Cardiac septum (tissue), 1 donor: ENCODE data around the gene SEMA4F. TPM values are rescaled to one million over a fixed set of nuclear protein-coding genes. Genes with fewer than 3 reads are reported as not detected.

Experiments
- DNase-seq: peaks from one replicate; pipeline ENCODE4 v3.0.0-alpha.2; 2020; ENCODE audit warnings: low spot score
- intact Hi-C: fragments of 100-400 bp; cut with DNase I; formaldehyde crosslinking; loops from one replicate; pipeline ENCODE4 v1.14.0; 2022
- total RNA-seq: library from RNA; stranded (reverse); fragmentation: NEBNext Ultra II Directional; extraction: Animal tissue kit (Norgen Biotek cat#: 25700); gene quantifications from one replicate; pipeline ENCODE4 v1.2.1, GENCODE V29; 2021
- donor health status: DM: no; HTN: no; CAD: no.

The SEMA4F gene
- total RNA-seq, 1 donor from 2014 or later, result 3.0 TPM

GRCh38 chr2:74658516-74658915, 4.5 kb downstream of the SEMA4F start:
- no peak for DNase-seq
- intact Hi-C loops, result loop anchor here (10.0 kb wide), 1 partner anchor 134 kb away; the partner anchor contains the start of genes AUP1, DQX1 and HTRA2

GRCh38 chr2:74659462-74659861, 5.4 kb downstream of the SEMA4F start:
- DNase-seq, result no peak
- intact Hi-C loops, result loop anchor here (10.0 kb wide), 1 partner anchor 135 kb away; the partner anchor contains the start of genes AUP1, DQX1 and HTRA2

GRCh38 chr2:74668087-74668486, 14.0 kb downstream of the SEMA4F start:
- no peak for DNase-seq
- intact Hi-C loops, result no loop called here

GRCh38 chr2:74670263-74670662, 16.2 kb downstream of the SEMA4F start:
- DNase-seq, result no peak
- intact Hi-C loops, result no loop called here

- intact Hi-C loops, result no loop called here
- DNase-seq, result no peak
These were observed 17.4 kb downstream of the SEMA4F start for GRCh38 chr2:74671479-74671878.

GRCh38 chr2:74673826-74674528, 19.9 kb downstream of the SEMA4F start:
- intact Hi-C loops, result no loop called here
- DNase-seq, result no peak

GRCh38 chr2:74675090-74675489, 21.0 kb downstream of the SEMA4F start:
- intact Hi-C loops, result no loop called here
- DNase-seq, result no peak

GRCh38 chr2:74676331-74676730, 22.3 kb downstream of the SEMA4F start:
- no peak for DNase-seq
- intact Hi-C loops, result no loop called here

- DNase-seq, result no peak
- intact Hi-C loops, result no loop called here
These were observed 25.6 kb downstream of the SEMA4F start for GRCh38 chr2:74679615-74680014.

GRCh38 chr2:74682501-74682900, 28.5 kb downstream of the SEMA4F start:
- DNase-seq, result no peak
- intact Hi-C loops, result no loop called here

- intact Hi-C loops, result no loop called here
- no peak for DNase-seq
These were observed 31.4 kb downstream of the SEMA4F start for GRCh38 chr2:74685408-74685807.

GRCh38 chr2:74688881-74689280, 34.8 kb downstream of the SEMA4F start:
- intact Hi-C loops, result no loop called here
- no peak for DNase-seq

GRCh38 chr2:74689671-74690070, 35.6 kb downstream of the SEMA4F start:
- no peak for DNase-seq
- intact Hi-C loops, result loop anchor here (2.0 to 10.0 kb wide), 2 partner anchors 185 to 715 kb away; no protein-coding TSS in a partner anchor

- no peak for DNase-seq
- intact Hi-C loops, result loop anchor here (2.0 to 10.0 kb wide), 2 partner anchors 184 to 714 kb away; no protein-coding TSS in a partner anchor
These were observed 36.5 kb downstream of the SEMA4F start for GRCh38 chr2:74690571-74690970.

- intact Hi-C loops, result loop anchor here (2.0 to 10.0 kb wide), 2 partner anchors 183 to 713 kb away; no protein-coding TSS in a partner anchor
- no peak for DNase-seq
These were observed 37.9 kb downstream of the SEMA4F start for GRCh38 chr2:74691929-74692328.

- intact Hi-C loops, result loop anchor here (10.0 kb wide), 1 partner anchor 712 kb away; no protein-coding TSS in a partner anchor
- no peak for DNase-seq
These were observed 39.2 kb downstream of the SEMA4F start for GRCh38 chr2:74693213-74693612.

- intact Hi-C loops, result loop anchor here (10.0 kb wide), 1 partner anchor 711 kb away; no protein-coding TSS in a partner anchor
- no peak for DNase-seq
These were observed 39.6 kb downstream of the SEMA4F start for GRCh38 chr2:74693668-74694067.

- intact Hi-C loops, result loop anchor here (10.0 kb wide), 1 partner anchor 711 kb away; no protein-coding TSS in a partner anchor
- DNase-seq, result no peak
These were observed 40.2 kb downstream of the SEMA4F start for GRCh38 chr2:74694281-74694680.

- DNase-seq, result no peak
- intact Hi-C loops, result loop anchor here (10.0 kb wide), 1 partner anchor 709 kb away; no protein-coding TSS in a partner anchor
These were observed 41.6 kb downstream of the SEMA4F start for GRCh38 chr2:74695663-74696062.

- no peak for DNase-seq
- intact Hi-C loops, result loop anchor here (10.0 kb wide), 1 partner anchor 708 kb away; no protein-coding TSS in a partner anchor
These were observed 42.8 kb downstream of the SEMA4F start for GRCh38 chr2:74696829-74697228.
